Body of pancreas (tissue), 4 donors: ENCODE data around the gene MYO18B.

ENCODE experiments used
- CTCF ChIP-seq, 7 experiments: fragments of 450-650 bp in 4 of 7; fragments of 200-600 bp in 3 of 7; sonication (generic) in 3 of 7; IDR thresholded peaks; one replicate each; pipeline ENCODE4 v1.5.1; 2016 to 2019; ENCODE audit warnings: antibody characterized with exemption in 7 of 7
- POLR2A ChIP-seq, 3 donors: fragments of 450-650 bp; IDR thresholded peaks; one replicate each; pipeline ENCODE4 v1.6.1; 2016; ENCODE audit warnings: antibody characterized with exemption in 3 of 3, mild to moderate bottlenecking in 2 of 3

DNA sequence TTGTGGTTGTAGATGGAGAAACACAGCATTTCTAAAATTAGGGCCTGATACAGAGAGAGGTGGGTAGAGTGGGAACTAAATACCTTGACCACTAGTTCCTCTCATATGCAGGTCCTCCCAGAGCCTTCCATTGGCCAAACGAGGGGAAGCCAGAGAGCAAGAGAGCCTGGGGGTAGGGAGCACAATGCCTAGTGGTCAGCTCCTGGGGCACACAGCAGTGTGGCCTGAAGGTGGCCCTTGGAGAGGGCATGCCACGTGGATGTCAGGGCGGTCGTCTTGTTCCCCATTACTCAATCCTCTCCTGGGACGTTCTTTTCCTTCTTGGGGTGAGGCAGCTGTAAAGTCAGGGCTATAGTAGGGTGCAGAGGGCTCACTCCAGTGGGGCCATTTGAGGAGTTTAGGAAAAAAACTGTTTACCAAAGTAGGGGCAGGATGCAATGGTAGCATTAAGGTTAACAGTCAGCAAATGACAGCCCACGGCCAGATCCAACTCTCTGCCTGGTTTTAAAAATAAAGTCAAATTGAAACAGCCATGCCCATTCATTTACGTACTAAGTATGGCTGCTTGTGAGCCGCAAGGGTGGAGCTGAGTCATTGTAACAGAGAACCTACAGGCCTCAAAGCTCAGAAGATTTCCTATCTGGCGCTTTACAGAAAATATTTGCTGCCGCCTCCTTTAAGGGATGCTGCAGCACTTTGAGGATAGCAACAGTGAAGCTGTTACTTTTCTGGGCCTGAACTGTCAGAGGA is 7.6 kb downstream of the MYO18B start:
- TF ChIP-seq CTCF (IDR thresholded peaks at IDR 0.05): no peak
- no peak for TF ChIP-seq POLR2A (IDR thresholded peaks at IDR 0.05)
